HepG2 (cell line): ENCODE results near the gene CACNA1G. TPM values are rescaled to one million over a fixed set of nuclear protein-coding genes. Genes with fewer than 3 reads are reported as not detected.

Experiments
- ATAC-seq: fragments of 200-7000 bp; cut with Tn5 transposase; 3 replicates; pipeline ENCODE4 v1.9.1; 2020; ENCODE audit warnings: mild to moderate bottlenecking, moderate library complexity
- BruUV-seq: library from RNA; stranded (reverse); fragments of 400-500 nt; replicated peaks from 2 replicates; lab custom pipeline; 2021; lab: Mats Ljungman, UMichigan
- CTCF ChIA-PET: fragments of 300-600 bp; formaldehyde crosslinking; extraction: SDS; loops from one replicate; lab custom pipeline; 2021; ENCODE audit warnings: low total read pairs, inconsistent platforms, low intra/inter-chr PET ratio; lab: Yijun Ruan, JAX
- POLR2A ChIA-PET: fragments of 350-600 bp; sonication (Branson Sonifier 250); formaldehyde crosslinking; loops from one replicate; lab custom pipeline; 2020; ENCODE audit warnings: antibody characterized with exemption, inconsistent platforms; lab: Yijun Ruan, JAX
- DNase-seq: peaks from one replicate; pipeline ENCODE4 v3.0.0-alpha.2; 2015; ENCODE audit warnings: low spot score
- FAIRE-seq: peaks from 3 replicates; lab custom pipeline; 2011; peaks lifted over from hg19 to GRCh38; lab: Jason Lieb, UNC
- H2AFZ ChIP-seq: one replicate; pipeline ENCODE4 v1.6.1; 2011; ENCODE audit warnings: low read length, inconsistent platforms
- H3K27ac ChIP-seq: fragments of 300-600 bp; 3 replicates; pipeline ENCODE4 v1.8.0; 2011; ENCODE audit warnings: mixed run types, mild to moderate bottlenecking, mixed read lengths, low read length, inconsistent platforms; ENCODE audit not compliant: insufficient read depth; ENCODE audit errors: extremely low read length
- H3K27me3 ChIP-seq, 2 experiments: fragments of 200-600 bp in 1 of 2; 2 replicates in 1 of 2; 3 replicates in 1 of 2; pipeline versions ENCODE4 v1.6.0 to v1.8.0; 2011; ENCODE audit warnings: low read length in 2 of 2, mild to moderate bottlenecking in 2 of 2, moderate library complexity in 2 of 2, inconsistent platforms in 1 of 2; ENCODE audit not compliant: insufficient read depth in 2 of 2, control insufficient read depth in 1 of 2
- H3K36me3 ChIP-seq, 2 experiments: fragments of 200-600 bp in 1 of 2; replicated peaks in 1 of 2; 2 replicates in 1 of 2; 3 replicates in 1 of 2; pipeline versions ENCODE4 v1.5.1 to v1.8.0; 2011; ENCODE audit warnings: low read length in 2 of 2, inconsistent platforms in 1 of 2; ENCODE audit not compliant: insufficient read depth in 2 of 2, control insufficient read depth in 1 of 2
- H3K4me1 ChIP-seq: 2 replicates; pipeline ENCODE4 v1.5.1; 2012; ENCODE audit warnings: low read length, inconsistent platforms; ENCODE audit not compliant: insufficient read depth
- H3K4me2 ChIP-seq: 2 replicates; pipeline ENCODE4 v1.6.0; 2011; ENCODE audit warnings: low read depth, low read length, inconsistent platforms
- H3K4me3 ChIP-seq, 3 experiments: fragments of 200-600 bp in 1 of 3; sonication (generic), shearing (Covaris generic) in 1 of 3; replicated peaks in 1 of 3; 2 replicates each; pipeline ENCODE4 v1.5.1; 2011 to 2016; ENCODE audit warnings: low read length in 3 of 3, inconsistent platforms in 2 of 3, low read depth in 2 of 3, mild to moderate bottlenecking in 2 of 3, control low read depth in 1 of 3, mixed read lengths in 1 of 3; ENCODE audit not compliant: insufficient read depth in 1 of 3
- H3K79me2 ChIP-seq: one replicate; pipeline ENCODE4 v1.6.1; 2011; ENCODE audit warnings: low read length, inconsistent platforms; ENCODE audit not compliant: insufficient read depth
- H3K9ac ChIP-seq: 2 replicates; pipeline ENCODE4 v1.6.0; 2011; ENCODE audit warnings: mild to moderate bottlenecking, low read depth, low read length, inconsistent platforms; ENCODE audit not compliant: insufficient read depth
- H3K9me3 ChIP-seq: 2 replicates; pipeline ENCODE4 v1.5.1; 2012; ENCODE audit warnings: mild to moderate bottlenecking, low read length
- H4K20me1 ChIP-seq: 2 replicates; pipeline ENCODE4 v1.6.0; 2011; ENCODE audit warnings: inconsistent platforms, mild to moderate bottlenecking, low read length, moderate library complexity; ENCODE audit not compliant: insufficient read depth
- ATF4 ChIP-seq, 2 experiments: fragments of 450-650 bp in 1 of 2; sonication (generic) in 1 of 2; formaldehyde crosslinking; IDR thresholded peaks; 2 replicates each; pipeline versions ENCODE4 v1.5.0 to v1.8.0; 2020 to 2022; ENCODE audit warnings: mild to moderate bottlenecking in 1 of 2, missing genetic modification reagents in 1 of 2
- CENPBD1 ChIP-seq: sonication (generic); formaldehyde crosslinking; IDR thresholded peaks from 2 replicates; pipeline ENCODE4 v1.8.0; 2022; ENCODE audit warnings: missing genetic modification reagents, low read depth, mild to moderate bottlenecking, borderline replicate concordance
- NCOA2 ChIP-seq: sonication (generic); formaldehyde crosslinking; IDR thresholded peaks from 2 replicates; pipeline ENCODE4 v1.8.0; 2022; ENCODE audit warnings: inconsistent platforms
- PHF8 ChIP-seq: sonication (generic); formaldehyde crosslinking; IDR thresholded peaks from 2 replicates; pipeline ENCODE4 v1.5.0; 2020; ENCODE audit warnings: missing genetic modification reagents
- POLR2AphosphoS2 ChIP-seq: IDR thresholded peaks from 2 replicates; pipeline ENCODE4 v1.6.1; 2011; ENCODE audit warnings: low read depth, low read length, improper control_type of control experiment
- SMC3 ChIP-seq: IDR thresholded peaks from 2 replicates; pipeline ENCODE4 v1.6.1; 2011; ENCODE audit warnings: low read length, improper control_type of control experiment
- STAG1 ChIP-seq: sonication (generic); formaldehyde crosslinking; IDR thresholded peaks from 2 replicates; pipeline ENCODE4 v1.4.0; 2020; ENCODE audit warnings: missing genetic modification reagents
- ZBED4 ChIP-seq: sonication (generic); formaldehyde crosslinking; IDR thresholded peaks from 2 replicates; pipeline ENCODE4 v1.4.0; 2020; ENCODE audit warnings: missing genetic modification reagents, borderline replicate concordance
- ZNF260 ChIP-seq: sonication (generic); formaldehyde crosslinking; IDR thresholded peaks from 2 replicates; pipeline ENCODE4 v1.4.0; 2020; ENCODE audit warnings: missing genetic modification reagents, low read depth, mild to moderate bottlenecking, borderline replicate concordance
- ZNF609 ChIP-seq: sonication (generic); formaldehyde crosslinking; IDR thresholded peaks from 2 replicates; pipeline ENCODE4 v1.4.0; 2020; ENCODE audit warnings: mild to moderate bottlenecking, missing genetic modification reagents, borderline replicate concordance
- ZNF746 ChIP-seq: sonication (generic); formaldehyde crosslinking; IDR thresholded peaks from 2 replicates; pipeline ENCODE4 v1.8.0; 2022; ENCODE audit warnings: mild to moderate bottlenecking, missing genetic modification reagents
- ZNF883 ChIP-seq: sonication (generic); formaldehyde crosslinking; IDR thresholded peaks from 2 replicates; pipeline ENCODE4 v1.5.1; 2020; ENCODE audit warnings: mild to moderate bottlenecking, missing genetic modification reagents; ENCODE audit errors: not compliant biosample characterization
- ZSCAN31 ChIP-seq: sonication (generic); formaldehyde crosslinking; IDR thresholded peaks from 2 replicates; pipeline ENCODE4 v1.5.0; 2020; ENCODE audit warnings: low read depth, mild to moderate bottlenecking, missing genetic modification reagents
- WGBS: methylation state at CpG from one replicate; pipeline ENCODE4 v1.1.6; 2017; ENCODE audit warnings: low lambda C conversion rate; 5-methylcytosine and 5-hydroxymethylcytosine counted together
- in situ Hi-C: cut with HindIII; loops from 2 replicates; pipeline ENCODE4 v1.10.0; 2017; ENCODE audit warnings: low pct_unique_long_range_greater_than_20kb; ENCODE audit not compliant: extremely low pct_ligation_motif_present
- intact Hi-C: fragments of 100-400 bp; cut with micrococcal nuclease; formaldehyde crosslinking; loops from one replicate; pipeline ENCODE4 v1.10.0; 2022; ENCODE audit not compliant: unreplicated experiment
- polyA plus RNA-seq, 8 experiments: library from polyadenylated mRNA; depleted of rRNA in 3 of 8; stranded (reverse) in 7 of 8; unstranded in 1 of 8; fragments of >200 nt; fragmentation: Illumina TruSeq in 4 of 8; extraction: Trizol in 4 of 8; gene quantifications; 2 replicates each; pipeline versions ENCODE4 v1.2.1 to v1.2.3, GENCODE V29; 2011 to 2016; ENCODE audit warnings: low read depth in 4 of 8, missing spikeins in 1 of 8, mixed read lengths in 1 of 8; ENCODE audit not compliant: insufficient read depth in 1 of 8
- total RNA-seq, 5 experiments: library from RNA; depleted of rRNA; stranded (reverse); fragments of >200 nt; fragmentation: Illumina TruSeq; extraction: Trizol; gene quantifications; 2 replicates each; pipeline ENCODE4 v1.2.3, GENCODE V29; 2016; ENCODE audit warnings: low read depth in 1 of 5

Gene CACNA1G
- total and polyA plus RNA-seq, 2 of the 13 experiments (the other 11 are each of a cell fraction or from before 2014, with no cell fraction given), result 0.02 TPM; not detected in 1

GRCh38 chr17:50631195-50631907 is 70.8 kb downstream of the CACNA1G start:
- ChIA-PET CTCF (interaction anchor here (0.8 to 3.6 kb wide), 5 partner anchors 50 to 84 kb away, joined by 3 to 67 read pairs (median 9); partner anchors contain the start of gene SPATA20), POLR2A (interaction anchor here (1.1 to 19.8 kb wide), 5 partner anchors 8 to 74 kb away, joined by 3 to 839 read pairs (median 5); no protein-coding TSS in a partner anchor)
- peaks cover 0 to 19% of the 10 kb centered on the region in 2 experiments; a peak in 2 of 5 replicates for H3K27me3 ChIP-seq
- TF ChIP-seq ZNF260 (CRISPR knock-in tag) (no peak), CENPBD1 (CRISPR knock-in tag) (no peak), POLR2AphosphoS2 (no peak), SMC3 (no peak), ZBED4 (CRISPR knock-in tag) (no peak), ZSCAN31 (CRISPR knock-in tag) (no peak), ATF4 (CRISPR knock-in tag; IDR thresholded peaks at IDR 0.05) (no peak), STAG1 (no peak), ZNF609 (CRISPR knock-in tag) (no peak), PHF8 (no peak), NCOA2 (CRISPR knock-in tag) (no peak), ZNF883 (CRISPR knock-in tag) (no peak), ZNF746 (CRISPR knock-in tag) (no peak)
- FAIRE-seq (no peak), ATAC-seq (no peak), DNase-seq (no peak)
- H3K9ac ChIP-seq, result no peak overlapping the region
- BruUV-seq, result no TSS peak
- no peak overlapping the region for H3K27ac ChIP-seq
- H4K20me1 ChIP-seq, result no peaks in the 10 kb centered on the region
- 32% methylated on average over 11 of the region's 11 CpGs for WGBS
- no peak overlapping the region for H2AFZ ChIP-seq
- no peaks in the 10 kb centered on the region for H3K9me3 ChIP-seq
- intact Hi-C loops (no loop called here), in situ Hi-C loops (no loop called here)
- no peaks in the 10 kb centered on the region for H3K36me3 ChIP-seq
- peaks cover 3% of the 10 kb centered on the region for H3K79me2 ChIP-seq
- no peak overlapping the region for H3K4me3 ChIP-seq
- no peak overlapping the region for H3K4me2 ChIP-seq
- peaks cover 90% of the 10 kb centered on the region for H3K4me1 ChIP-seq
